Activated naive CD4-positive, alpha-beta T cell treated with Interleukin-2 at 50 U/mL for 16 hours (primary cell): ENCODE results near the gene SLC25A21.

Source experiments
- DNase-seq: peaks from one replicate; pipeline ENCODE4 v3.0.0-alpha.2; 2020

The SLC25A21 gene

DNA sequence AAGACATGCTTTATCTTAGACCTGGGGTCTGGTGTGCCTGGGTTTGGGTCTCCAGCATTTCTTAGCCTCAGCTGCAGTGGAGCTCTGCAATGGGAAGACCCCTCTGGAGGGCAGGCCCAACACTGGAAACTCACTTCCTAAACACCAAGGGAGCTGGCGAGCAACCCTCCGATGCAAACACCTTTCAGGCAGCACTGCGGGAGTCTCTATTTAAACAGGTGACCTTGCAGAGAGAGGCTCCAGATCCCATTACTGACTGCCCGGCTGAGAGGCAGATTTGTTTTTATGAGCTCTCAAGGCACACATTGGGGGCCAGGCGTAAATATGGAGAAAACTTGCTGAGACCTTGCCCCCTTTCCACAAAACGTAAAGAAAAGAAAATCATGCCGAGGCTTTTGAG is 315.3 kb downstream of the SLC25A21 start:
- no peak for DNase-seq

- DNase-seq, result no peak
Measured at GRCh38 chr14:36856095-36856878, 316.1 kb downstream of the SLC25A21 start.

- no peak for DNase-seq
Measured at GRCh38 chr14:36855396-36855795, 317.0 kb downstream of the SLC25A21 start.

DNA sequence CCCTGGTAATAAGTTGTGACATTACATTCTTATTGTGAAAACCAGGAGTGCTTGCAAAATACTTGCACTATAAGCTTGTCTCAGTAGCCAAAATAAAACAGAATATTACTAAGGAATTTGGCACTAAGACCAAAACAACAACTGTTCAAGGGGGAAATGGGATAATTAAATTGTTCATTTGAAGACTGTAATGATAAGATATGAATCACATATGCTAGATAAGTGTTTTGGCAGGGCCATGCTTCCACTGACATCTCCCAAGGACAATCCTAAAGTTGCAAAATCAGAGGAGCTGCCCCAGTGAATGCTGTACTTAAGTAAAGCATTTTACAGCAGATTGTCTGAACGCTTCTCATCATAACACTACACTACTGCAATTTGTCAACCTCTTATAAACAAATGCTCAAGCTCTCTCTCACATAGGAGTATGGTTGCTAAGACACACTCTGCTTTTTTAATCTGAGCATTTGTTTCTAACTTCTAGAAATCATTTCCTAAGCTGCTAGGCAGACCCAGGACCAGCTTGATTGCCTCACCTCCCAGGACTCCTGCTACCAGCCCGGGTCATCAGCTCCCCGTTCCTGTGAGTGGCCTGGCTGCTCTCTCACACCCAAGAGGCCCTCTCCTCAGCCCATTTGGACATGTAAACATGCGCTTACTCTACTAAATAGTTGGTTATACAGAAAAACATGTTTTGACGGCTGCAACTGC is 319.3 kb downstream of the SLC25A21 start:
- no peak for DNase-seq

GRCh38 chr14:36848213-36848612 is 324.2 kb downstream of the SLC25A21 start:
- DNase-seq, result no peak

DNA sequence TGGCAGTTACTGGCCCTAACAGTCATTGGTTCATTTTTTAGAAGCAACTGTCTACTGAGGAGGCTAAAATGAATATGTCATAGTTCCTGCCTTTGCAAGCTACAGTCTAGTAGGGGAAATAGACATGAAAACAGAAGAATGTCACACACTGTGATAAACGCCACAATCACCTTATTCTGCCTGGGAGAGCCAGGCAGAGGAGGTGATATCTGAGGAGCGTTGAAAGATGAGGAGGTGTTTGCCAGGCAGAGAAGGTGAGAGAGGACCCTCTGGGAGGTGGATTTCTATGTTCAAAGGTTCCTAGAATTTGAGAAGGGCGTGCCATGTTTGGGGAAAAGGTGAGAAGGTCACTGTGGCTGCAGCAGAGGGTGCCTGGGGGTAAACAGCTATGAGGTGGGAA is 325.0 kb downstream of the SLC25A21 start:
- DNase-seq, result no peak

GRCh38 chr14:36845356-36846012 is 326.9 kb downstream of the SLC25A21 start:
- no peak for DNase-seq

DNA sequence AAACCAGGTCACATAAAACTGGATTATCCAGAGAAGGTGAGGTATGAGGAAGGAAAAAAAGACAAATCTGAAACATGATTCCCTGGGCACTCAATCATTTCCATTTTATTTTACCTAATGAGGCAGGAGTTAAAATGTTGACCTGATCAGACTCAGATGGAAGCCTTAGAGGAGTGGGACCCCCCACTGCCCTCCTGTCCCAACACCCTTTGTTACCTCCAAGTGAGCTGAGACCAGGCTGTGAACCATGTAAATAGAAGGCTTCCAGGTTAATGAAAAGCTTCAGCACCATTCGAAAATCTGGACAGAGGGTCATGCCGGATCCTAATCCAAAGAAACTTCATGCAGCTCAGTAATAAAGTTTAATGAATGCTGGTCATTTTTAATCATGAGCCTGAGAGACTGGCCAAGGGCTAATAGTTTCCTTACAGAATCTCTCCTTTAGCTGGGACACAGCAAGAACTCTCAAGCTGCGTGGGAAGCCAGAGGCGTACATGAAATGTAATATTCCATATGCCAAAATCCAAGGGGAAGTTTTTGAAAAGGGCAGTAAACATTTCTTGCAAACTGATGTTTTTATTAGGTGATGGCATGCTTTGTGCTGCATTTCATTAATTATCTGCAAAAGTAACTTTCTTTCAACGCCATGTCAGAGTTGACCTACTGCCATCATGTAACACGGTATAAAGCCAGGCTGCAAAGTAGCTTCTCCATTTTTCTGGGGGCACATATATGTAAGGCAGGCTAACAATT is 327.8 kb downstream of the SLC25A21 start:
- no peak for DNase-seq

DNA sequence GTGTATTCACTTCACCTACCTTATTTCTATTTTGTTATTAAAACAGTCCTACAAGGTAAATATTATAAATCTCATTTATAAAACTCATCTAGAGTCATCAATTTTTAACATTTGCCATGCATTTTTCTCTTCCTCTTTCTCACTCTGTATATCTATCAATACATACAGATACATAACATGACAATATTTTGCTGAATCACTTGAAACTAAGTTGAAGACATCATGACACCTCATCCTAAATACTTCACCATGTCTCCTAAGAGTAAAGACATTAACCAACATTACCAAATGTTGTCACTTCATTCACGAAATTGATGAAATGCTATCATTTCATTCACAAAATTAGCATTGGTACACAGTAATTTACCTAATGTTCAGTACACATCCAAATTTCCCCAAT is 329.0 kb downstream of the SLC25A21 start:
- no peak for DNase-seq

GRCh38 chr14:36835128-36835527 is 337.3 kb downstream of the SLC25A21 start:
- DNase-seq, result no peak

DNA sequence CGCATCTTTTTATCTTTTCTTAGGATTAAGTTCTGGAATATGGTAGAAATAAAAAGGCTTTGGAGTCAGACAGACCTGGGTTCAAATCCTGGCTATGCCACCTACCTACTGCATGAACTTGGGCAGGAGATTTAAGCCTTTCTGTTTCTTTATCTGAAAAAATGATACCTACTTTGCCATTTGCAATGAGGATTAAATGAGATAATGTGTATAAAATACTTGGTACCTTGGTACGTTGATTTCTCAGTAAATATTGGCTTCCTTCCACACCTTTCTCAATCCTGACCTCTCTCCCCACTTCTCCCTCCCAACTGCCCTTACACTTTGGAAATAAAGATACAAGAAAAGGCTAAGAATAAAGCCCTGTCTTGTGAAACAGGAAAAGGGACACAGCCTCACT is 338.1 kb downstream of the SLC25A21 start:
- DNase-seq, result no peak

GRCh38 chr14:36829547-36829946 is 342.9 kb downstream of the SLC25A21 start:
- no peak for DNase-seq

GRCh38 chr14:36827861-36828260 is 344.5 kb downstream of the SLC25A21 start:
- DNase-seq, result no peak

- no peak for DNase-seq
Measured at GRCh38 chr14:36826614-36827013, 345.8 kb downstream of the SLC25A21 start.

DNA sequence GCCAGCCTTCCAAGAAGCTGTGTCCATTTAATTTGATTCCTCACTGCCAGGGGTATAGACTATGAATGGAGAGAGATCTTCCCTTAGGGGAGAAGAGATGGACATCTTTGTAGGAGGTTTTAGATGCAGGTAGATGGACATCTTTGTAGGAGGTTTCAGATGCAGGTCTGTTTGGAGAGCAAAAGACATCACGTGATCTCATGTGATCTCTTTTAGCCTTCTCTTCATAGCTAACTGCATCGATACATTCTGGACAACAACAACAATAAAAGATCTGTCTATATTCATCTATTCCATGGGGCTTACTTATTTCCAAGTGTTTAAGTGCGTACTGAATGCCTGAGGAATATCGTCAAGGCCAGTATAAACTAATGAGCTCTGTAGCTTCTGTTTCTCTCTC is 347.6 kb downstream of the SLC25A21 start:
- no peak for DNase-seq

DNA sequence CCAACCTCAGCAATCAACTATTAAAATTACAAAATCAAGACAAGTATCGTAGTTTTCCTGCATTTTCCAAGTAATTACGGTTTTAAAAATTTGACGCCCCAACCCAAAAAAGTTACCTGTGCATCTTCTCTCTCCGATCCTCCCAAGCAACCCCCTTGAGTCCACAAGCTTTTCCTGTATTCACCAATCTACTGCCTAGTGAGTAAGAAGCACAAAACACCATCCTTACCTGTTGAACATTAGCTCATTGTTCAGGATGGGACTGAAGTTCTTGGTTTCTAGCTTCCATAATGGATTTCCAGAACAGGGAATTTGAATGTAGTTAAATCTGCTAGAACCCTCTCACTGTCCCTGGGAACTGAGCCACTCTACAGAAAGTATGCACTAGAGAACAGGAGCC is 348.8 kb downstream of the SLC25A21 start:
- no peak for DNase-seq

DNA sequence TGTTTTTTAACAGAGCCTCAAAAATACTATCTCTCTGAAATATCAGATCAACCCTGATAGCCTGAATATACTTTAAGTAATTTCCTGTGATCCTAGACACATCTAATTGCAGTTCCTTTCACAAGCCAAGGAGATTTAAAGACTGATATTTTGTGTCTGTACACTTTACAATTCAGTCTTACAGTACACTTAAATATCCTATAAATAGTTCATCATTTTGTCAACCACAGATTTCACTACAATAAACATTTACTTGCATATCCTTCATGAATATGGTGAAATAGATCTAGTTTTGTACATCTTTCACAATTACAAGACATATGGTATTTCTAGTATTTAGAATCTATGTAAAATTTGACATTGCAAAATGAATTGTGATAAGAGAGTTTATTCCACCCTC is 349.7 kb downstream of the SLC25A21 start:
- no peak for DNase-seq

GRCh38 chr14:36820901-36821300 is 351.5 kb downstream of the SLC25A21 start:
- DNase-seq, result no peak

DNA sequence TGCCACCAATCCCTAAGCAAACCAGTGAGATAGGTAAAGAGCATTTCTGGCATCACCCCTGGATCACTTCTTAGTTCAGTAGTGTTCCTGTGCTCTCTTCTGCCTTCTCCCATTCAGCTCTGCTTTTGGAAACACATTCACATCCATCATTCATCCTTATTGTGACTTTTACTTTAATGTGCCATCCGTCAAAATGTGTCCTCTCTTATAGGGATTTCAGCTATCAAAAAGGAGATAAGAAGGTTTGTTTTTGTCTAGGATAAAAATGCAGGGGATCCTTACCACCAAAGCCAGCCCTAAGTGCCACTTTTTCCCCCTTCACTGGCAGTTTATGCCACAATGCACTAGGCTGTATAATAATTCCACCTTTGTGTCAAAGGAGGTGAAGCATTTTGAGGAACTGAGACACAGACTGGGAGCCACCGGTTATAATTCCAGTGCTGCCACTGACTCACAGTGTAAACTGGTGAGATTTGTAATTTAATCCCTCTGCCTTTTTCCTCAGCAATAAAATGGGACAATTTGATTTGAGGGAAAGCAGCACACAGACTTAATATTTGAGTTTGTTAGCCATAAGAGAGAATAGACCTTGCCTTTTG is 352.2 kb downstream of the SLC25A21 start:
- DNase-seq, result no peak

GRCh38 chr14:36818794-36819384 is 353.5 kb downstream of the SLC25A21 start:
- DNase-seq, result no peak

DNA sequence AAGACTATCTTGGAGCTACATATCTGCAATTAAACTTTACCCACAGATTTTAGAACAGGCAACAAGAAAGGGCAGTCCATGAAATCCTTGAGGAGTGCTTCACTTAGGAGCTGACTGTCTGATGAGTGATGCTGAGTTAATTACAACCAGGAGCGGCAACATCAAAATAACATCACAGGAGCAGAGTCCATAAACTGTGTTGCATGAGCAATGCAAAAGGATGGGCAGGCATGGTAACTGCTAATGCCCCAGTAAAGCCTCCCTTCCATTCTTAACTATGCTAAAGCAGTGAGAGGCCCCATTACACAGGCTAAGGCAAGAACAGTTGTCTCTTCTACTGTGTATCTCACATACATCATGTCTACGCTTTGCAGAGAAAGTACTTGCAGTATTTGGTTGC is 354.2 kb downstream of the SLC25A21 start:
- no peak for DNase-seq
